LNCAP (cell line): Measurements from ENCODE around the gene UPF2.

ENCODE experiments used
- CTCF ChIP-seq: fragments of 450-650 bp; IDR thresholded peaks from 2 replicates; pipeline ENCODE4 v1.5.1; 2017; ENCODE audit warnings: mild to moderate bottlenecking

UPF2 gene

GRCh38 chr10:12055732-12056131 lies 13.1 kb upstream of the UPF2 start:
- no peak for TF ChIP-seq CTCF

- TF ChIP-seq CTCF, result no peak
Measured at GRCh38 chr10:12051241-12051640, 8.6 kb upstream of the UPF2 start.

- TF ChIP-seq CTCF, result no peak
Measured at GRCh38 chr10:12050528-12050927, 7.9 kb upstream of the UPF2 start.

GRCh38 chr10:12048547-12048946 lies 5.9 kb upstream of the UPF2 start:
- no peak for TF ChIP-seq CTCF

- no peak for TF ChIP-seq CTCF
Measured at GRCh38 chr10:12045596-12045995, 3.0 kb upstream of the UPF2 start.

GRCh38 chr10:12042409-12042796 lies 206 bp downstream of the UPF2 start:
- TF ChIP-seq CTCF, result no peak

- no peak for TF ChIP-seq CTCF
Measured at GRCh38 chr10:12041766-12042408, 722 bp downstream of the UPF2 start.

GRCh38 chr10:12036073-12036655 lies 6.4 kb downstream of the UPF2 start:
- TF ChIP-seq CTCF, result no peak
